Hepatocyte (in vitro differentiated cells): ENCODE data around the gene PKP1. TPM values are rescaled to one million over a fixed set of nuclear protein-coding genes. Genes with fewer than 3 reads are reported as not detected.

Experiments used
- DNase-seq: peaks from one replicate; pipeline ENCODE4 v3.0.0-alpha.2; 2016; ENCODE audit warnings: low spot score
- H2AFZ ChIP-seq: fragments of 200-600 bp; sonication (generic); 2 replicates; pipeline ENCODE4 v1.6.0; 2016; ENCODE audit warnings: antibody characterized with exemption, mild to moderate bottlenecking
- H3K27ac ChIP-seq: fragments of 200-600 bp; sonication (generic); 2 replicates; pipeline ENCODE4 v1.5.1; 2016; ENCODE audit warnings: mild to moderate bottlenecking
- H3K27me3 ChIP-seq: fragments of 200-600 bp; sonication (generic); 2 replicates; pipeline ENCODE4 v1.6.1; 2016
- H3K36me3 ChIP-seq: fragments of 200-600 bp; sonication (generic); replicated peaks from 2 replicates; pipeline ENCODE4 v1.5.1; 2016; ENCODE audit warnings: low read depth; ENCODE audit not compliant: insufficient read depth
- H3K4me1 ChIP-seq: fragments of 200-600 bp; sonication (generic); 2 replicates; pipeline ENCODE4 v1.5.1; 2016; ENCODE audit warnings: mild to moderate bottlenecking, moderate library complexity; ENCODE audit not compliant: insufficient read depth
- H3K4me2 ChIP-seq: fragments of 200-600 bp; sonication (generic); 2 replicates; pipeline ENCODE4 v1.6.0; 2016
- H3K4me3 ChIP-seq: fragments of 200-600 bp; sonication (generic); 2 replicates; pipeline ENCODE4 v1.5.1; 2016; ENCODE audit warnings: mild to moderate bottlenecking
- H3K79me2 ChIP-seq: fragments of 200-600 bp; sonication (generic); 2 replicates; pipeline ENCODE4 v1.6.0; 2017; ENCODE audit warnings: mild to moderate bottlenecking
- H3K9me2 ChIP-seq: fragments of 200-600 bp; sonication (generic); replicated peaks from 2 replicates; pipeline ENCODE4 v1.6.0; 2017; ENCODE audit warnings: mild to moderate bottlenecking; ENCODE audit not compliant: insufficient read depth
- H3K9me3 ChIP-seq: fragments of 200-600 bp; sonication (generic); 2 replicates; pipeline ENCODE4 v1.5.1; 2016; ENCODE audit warnings: low read depth, mild to moderate bottlenecking
- H4K20me1 ChIP-seq: fragments of 200-600 bp; sonication (generic); 2 replicates; pipeline ENCODE4 v1.6.0; 2016; ENCODE audit warnings: mild to moderate bottlenecking; ENCODE audit not compliant: insufficient read depth, poor library complexity, severe bottlenecking
- CTCF ChIP-seq: fragments of 200-600 bp; sonication (generic); IDR thresholded peaks from 2 replicates; pipeline ENCODE4 v1.5.1; 2016; ENCODE audit warnings: antibody characterized with exemption, mild to moderate bottlenecking; ENCODE audit not compliant: poor library complexity
- EZH2 ChIP-seq: fragments of 200-600 bp; sonication (generic); IDR thresholded peaks from 2 replicates; pipeline ENCODE4 v1.6.1; 2016; ENCODE audit warnings: antibody characterized with exemption, mild to moderate bottlenecking, borderline replicate concordance
- EZH2phosphoT487 ChIP-seq: fragments of 200-600 bp; sonication (generic); IDR thresholded peaks from one replicate; pipeline ENCODE4 v1.6.1; 2018; ENCODE audit warnings: antibody characterized with exemption, mild to moderate bottlenecking, low read depth, moderate library complexity; ENCODE audit not compliant: unreplicated experiment, severe bottlenecking
- WGBS: methylation state at CpG from one replicate; pipeline ENCODE4 v1.1.6; 2016; ENCODE audit warnings: low lambda C conversion rate; ENCODE audit errors: missing lambda C conversion rate; 5-methylcytosine and 5-hydroxymethylcytosine counted together
- polyA plus RNA-seq: library from polyadenylated mRNA; unstranded; fragments of >200 nt; fragmentation: Nextera tagmentation; extraction: Ambion mirVana; gene quantifications from 2 replicates; pipeline ENCODE4 v1.2.1, GENCODE V29; 2016
- total RNA-seq: library from RNA; depleted of rRNA; stranded (reverse); fragments of >200 nt; gene quantifications from 2 replicates; pipeline ENCODE4 v1.2.3, GENCODE V29; 2014

Gene PKP1
- total and polyA plus RNA-seq, 2 experiments from 2014 or later: 0.04 to 0.33 TPM

DNA sequence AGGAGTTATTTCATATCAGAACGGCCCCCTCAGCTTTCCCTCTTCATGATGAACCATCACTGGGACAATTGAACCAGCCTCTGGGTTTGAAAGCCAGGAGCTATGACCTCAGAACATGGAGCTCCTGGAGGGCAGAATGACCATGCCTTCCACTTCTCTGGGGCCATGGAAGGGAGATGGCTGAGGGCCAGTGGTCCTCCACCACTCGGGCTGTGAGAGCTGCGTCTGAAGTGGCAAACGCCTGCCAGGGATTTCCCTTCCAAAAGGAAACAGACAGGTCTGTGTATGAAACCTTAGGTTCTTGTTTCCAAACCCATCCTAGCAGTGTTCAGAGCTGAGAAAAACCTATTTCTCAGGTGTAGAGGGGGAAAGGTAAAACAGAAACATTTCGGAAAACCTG is 22.5 kb downstream of the PKP1 start:
- WGBS: 88% methylated on average over 5 of the region's 5 CpGs
- no peak for DNase-seq
- H3K27ac ChIP-seq: no peak overlapping the region
- TF ChIP-seq CTCF (no peak), EZH2 (no peak), EZH2phosphoT487 (no peak)
- H3K9me2 ChIP-seq: no peaks in the 10 kb centered on the region
- no peaks in the 10 kb centered on the region for H4K20me1 ChIP-seq
- H3K4me1 ChIP-seq: peaks cover 12% of the 10 kb centered on the region
- H3K9me3 ChIP-seq: no peaks in the 10 kb centered on the region
- H3K27me3 ChIP-seq: no peaks in the 10 kb centered on the region
- no peak overlapping the region for H2AFZ ChIP-seq
- H3K79me2 ChIP-seq: no peaks in the 10 kb centered on the region
- H3K36me3 ChIP-seq: no peaks in the 10 kb centered on the region
- H3K4me2 ChIP-seq: no peak overlapping the region
- no peak overlapping the region for H3K4me3 ChIP-seq

DNA sequence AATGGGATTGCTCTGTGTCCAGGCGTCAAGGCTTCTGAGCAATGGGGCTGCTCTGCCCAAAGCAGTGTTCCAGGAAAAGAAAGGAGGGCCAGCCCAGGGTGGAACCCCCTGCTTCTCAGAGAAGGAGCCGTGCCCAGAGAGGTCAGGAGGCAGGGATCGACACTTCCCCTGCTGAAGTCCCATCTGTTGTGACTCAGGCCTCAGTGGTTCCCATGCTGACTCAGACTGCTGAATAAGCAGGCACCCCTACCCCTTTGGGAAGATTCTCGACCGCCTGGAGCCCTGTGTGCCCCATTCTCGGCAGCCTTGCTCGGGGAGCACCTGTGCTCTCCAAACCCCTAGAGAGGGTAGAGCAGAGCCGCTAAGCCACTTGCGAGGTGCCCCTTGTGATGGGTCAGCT is 23.9 kb downstream of the PKP1 start:
- Histone ChIP-seq H3K36me3 (no peaks in the 10 kb centered on the region), H3K27ac (no peak overlapping the region), H3K27me3 (no peaks in the 10 kb centered on the region), H2AFZ (no peak overlapping the region), H3K9me2 (no peaks in the 10 kb centered on the region), H3K4me2 (no peak overlapping the region), H3K4me3 (no peak overlapping the region), H3K4me1 (peaks cover 10% of the 10 kb centered on the region), H4K20me1 (no peaks in the 10 kb centered on the region), H3K9me3 (no peaks in the 10 kb centered on the region), H3K79me2 (no peaks in the 10 kb centered on the region)
- 88% methylated on average over 9 of the region's 9 CpGs for WGBS
- DNase-seq: no peak
- no peak for TF ChIP-seq EZH2phosphoT487
- no peak for TF ChIP-seq EZH2
- no peak for TF ChIP-seq CTCF

DNA sequence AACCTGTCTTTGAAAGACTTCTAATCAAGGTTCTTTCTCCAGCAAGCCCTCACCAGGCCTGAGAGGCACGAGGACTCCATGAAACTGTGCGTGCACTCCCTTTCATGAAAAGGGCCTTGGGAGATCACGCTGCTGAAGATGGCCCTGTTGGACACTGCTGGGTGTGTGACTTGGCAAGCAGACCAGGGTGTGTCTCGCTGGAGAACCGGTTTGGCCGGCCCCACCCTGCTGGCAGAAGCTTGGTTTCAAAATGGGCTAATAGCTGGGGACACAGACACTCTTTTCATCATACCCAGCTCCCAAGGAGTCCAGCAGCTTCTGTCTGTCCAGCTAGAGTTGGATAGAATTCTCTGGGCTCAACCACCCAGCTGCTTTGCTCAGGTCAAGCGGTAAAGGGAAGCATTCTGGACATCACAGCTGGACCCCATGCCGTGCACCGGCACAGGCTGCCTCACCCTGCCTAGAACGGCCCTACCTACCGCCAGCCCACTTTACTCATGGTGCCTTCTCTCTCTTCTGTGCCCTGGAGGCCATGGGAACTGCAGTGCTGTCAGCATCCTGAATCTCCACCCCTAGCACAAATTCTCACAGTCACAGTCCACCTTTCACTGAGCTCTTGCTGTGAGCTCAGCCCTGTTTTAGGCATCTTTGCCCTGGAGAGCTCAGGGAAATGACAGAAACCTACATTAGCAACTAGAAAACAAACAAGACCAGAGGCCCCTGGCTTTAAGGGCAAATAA is 24.6 kb downstream of the PKP1 start:
- peaks cover 5% of the 10 kb centered on the region for H3K4me1 ChIP-seq
- H3K4me2 ChIP-seq: no peak overlapping the region
- H3K27ac ChIP-seq: no peak overlapping the region
- H3K4me3 ChIP-seq: no peak overlapping the region
- no peak for TF ChIP-seq CTCF
- TF ChIP-seq EZH2: no peak
- TF ChIP-seq EZH2phosphoT487: no peak
- no peak overlapping the region for H2AFZ ChIP-seq
- H3K36me3 ChIP-seq: no peaks in the 10 kb centered on the region
- H3K79me2 ChIP-seq: no peaks in the 10 kb centered on the region
- DNase-seq: no peak
- H4K20me1 ChIP-seq: no peaks in the 10 kb centered on the region
- H3K27me3 ChIP-seq: no peaks in the 10 kb centered on the region
- no peaks in the 10 kb centered on the region for H3K9me3 ChIP-seq
- 83% methylated on average over 11 of the region's 11 CpGs for WGBS
- no peaks in the 10 kb centered on the region for H3K9me2 ChIP-seq
